OCI-LY7 (cell line): ENCODE data around the gene NDEL1.

Source experiments
- CTCF ChIP-seq: fragments of 200-600 bp; sonication (generic); conservative IDR thresholded peaks from 2 replicates; pipeline ENCODE4 v1.5.1; 2014; ENCODE audit warnings: mild to moderate bottlenecking, antibody characterized with exemption, low read length, moderate library complexity, mixed read lengths
- EZH2phosphoT487 ChIP-seq: fragments of 200-600 bp; sonication (generic); IDR thresholded peaks from 2 replicates; pipeline ENCODE4 v1.6.1; 2018; ENCODE audit warnings: low read depth, borderline replicate concordance, mild to moderate bottlenecking, mixed run types, antibody characterized with exemption, low read length, moderate library complexity, mixed read lengths

- TF ChIP-seq CTCF: no peak
- TF ChIP-seq EZH2phosphoT487: no peak
These were observed 30.8 kb downstream of the NDEL1 start for GRCh38 chr17:8466456-8466855.
